Measurements from ENCODE around the gene DOLPP1. TPM values are rescaled to one million over a fixed set of nuclear protein-coding genes. Genes with fewer than 3 reads are reported as not detected.

DOLPP1 gene
- total and polyA plus RNA-seq, 4 donors: 7.0 to 17.6 (median 10.0) TPM

DNA sequence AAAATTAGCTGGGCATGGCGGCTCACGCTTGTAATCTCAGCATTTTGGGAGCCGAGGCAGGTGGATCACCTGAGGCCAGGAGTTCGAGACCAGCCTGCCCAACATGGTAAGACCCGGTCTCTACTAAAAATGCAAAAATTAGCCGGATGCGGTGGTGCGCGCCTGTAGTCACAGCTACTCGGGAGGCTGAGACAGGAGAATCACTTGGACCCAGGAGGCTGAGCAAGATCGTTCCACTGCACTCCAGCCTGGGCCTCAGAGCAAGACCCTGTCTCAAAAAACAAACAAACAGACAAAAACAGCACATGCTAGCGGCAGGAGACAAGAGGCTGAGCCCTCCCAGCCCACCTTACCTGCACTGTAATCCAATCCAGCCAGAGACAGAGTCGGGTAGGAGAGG is 1.1 kb upstream of the DOLPP1 start:
- H3K4me1 ChIP-seq (ENCODE audit: control insufficient read depth in 5 of 5, insufficient read depth in 5 of 5, low read length in 5 of 5): peaks cover 0 to 14% (median 5%) of the 10 kb centered on the region in 5 donors
- DNase-seq (no peak), ATAC-seq (ENCODE audit: insufficient read depth, low FRiP score) (no peak)
- TF ChIP-seq, protein P1, sequence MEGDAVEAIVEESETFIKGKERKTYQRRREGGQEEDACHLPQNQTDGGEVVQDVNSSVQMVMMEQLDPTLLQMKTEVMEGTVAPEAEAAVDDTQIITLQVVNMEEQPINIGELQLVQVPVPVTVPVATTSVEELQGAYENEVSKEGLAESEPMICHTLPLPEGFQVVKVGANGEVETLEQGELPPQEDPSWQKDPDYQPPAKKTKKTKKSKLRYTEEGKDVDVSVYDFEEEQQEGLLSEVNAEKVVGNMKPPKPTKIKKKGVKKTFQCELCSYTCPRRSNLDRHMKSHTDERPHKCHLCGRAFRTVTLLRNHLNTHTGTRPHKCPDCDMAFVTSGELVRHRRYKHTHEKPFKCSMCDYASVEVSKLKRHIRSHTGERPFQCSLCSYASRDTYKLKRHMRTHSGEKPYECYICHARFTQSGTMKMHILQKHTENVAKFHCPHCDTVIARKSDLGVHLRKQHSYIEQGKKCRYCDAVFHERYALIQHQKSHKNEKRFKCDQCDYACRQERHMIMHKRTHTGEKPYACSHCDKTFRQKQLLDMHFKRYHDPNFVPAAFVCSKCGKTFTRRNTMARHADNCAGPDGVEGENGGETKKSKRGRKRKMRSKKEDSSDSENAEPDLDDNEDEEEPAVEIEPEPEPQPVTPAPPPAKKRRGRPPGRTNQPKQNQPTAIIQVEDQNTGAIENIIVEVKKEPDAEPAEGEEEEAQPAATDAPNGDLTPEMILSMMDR (IDR thresholded peaks at IDR 0.05; ENCODE audit: control extremely low read depth, extremely low read depth): no peak
- H3K4me3 ChIP-seq: no peak overlapping the region
- WGBS, 2 donors: 85 to 91% methylated on average over 13 of the region's 13 CpGs
- peaks cover 0 to 3% (median 1%) of the 10 kb centered on the region in 4 donors for H3K36me3 ChIP-seq (ENCODE audit: control insufficient read depth in 4 of 4, insufficient read depth in 4 of 4, low read length in 4 of 4)
- H3K27ac ChIP-seq (ENCODE audit: low read depth in 1 of 2, low read length in 1 of 2): no peak overlapping the region
- no peaks in the 10 kb centered on the region for H3K27me3 ChIP-seq (ENCODE audit: control insufficient read depth in 3 of 3, insufficient read depth in 3 of 3, low read length in 2 of 3)
- H3K9me3 ChIP-seq (ENCODE audit: control insufficient read depth in 4 of 4, insufficient read depth in 3 of 4, low read length in 3 of 4): no peaks in the 10 kb centered on the region
- H3K9ac ChIP-seq (ENCODE audit: insufficient read depth in 1 of 2, low read length in 2 of 2): peak overlapping the region in 1 of 2 donors; percentile 38

DNA sequence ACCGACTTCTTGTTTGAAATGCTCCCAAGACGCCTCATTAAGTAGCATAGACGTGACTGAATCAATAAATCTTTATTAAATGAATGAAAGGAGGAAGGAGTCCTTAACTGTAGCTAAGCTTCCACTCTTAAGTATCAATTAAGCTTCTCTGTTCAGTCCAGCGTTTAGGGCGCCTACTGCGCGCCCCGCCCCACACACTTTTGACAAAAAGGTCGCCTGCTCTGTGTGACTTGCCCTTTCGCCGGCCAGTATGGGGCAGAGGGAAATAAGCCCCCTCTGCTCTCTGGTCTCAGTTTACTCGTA is 662 bp upstream of the DOLPP1 start:
- peaks cover 0 to 14% (median 5%) of the 10 kb centered on the region in 5 donors for H3K4me1 ChIP-seq (ENCODE audit: control insufficient read depth in 5 of 5, insufficient read depth in 5 of 5, low read length in 5 of 5)

DNA sequence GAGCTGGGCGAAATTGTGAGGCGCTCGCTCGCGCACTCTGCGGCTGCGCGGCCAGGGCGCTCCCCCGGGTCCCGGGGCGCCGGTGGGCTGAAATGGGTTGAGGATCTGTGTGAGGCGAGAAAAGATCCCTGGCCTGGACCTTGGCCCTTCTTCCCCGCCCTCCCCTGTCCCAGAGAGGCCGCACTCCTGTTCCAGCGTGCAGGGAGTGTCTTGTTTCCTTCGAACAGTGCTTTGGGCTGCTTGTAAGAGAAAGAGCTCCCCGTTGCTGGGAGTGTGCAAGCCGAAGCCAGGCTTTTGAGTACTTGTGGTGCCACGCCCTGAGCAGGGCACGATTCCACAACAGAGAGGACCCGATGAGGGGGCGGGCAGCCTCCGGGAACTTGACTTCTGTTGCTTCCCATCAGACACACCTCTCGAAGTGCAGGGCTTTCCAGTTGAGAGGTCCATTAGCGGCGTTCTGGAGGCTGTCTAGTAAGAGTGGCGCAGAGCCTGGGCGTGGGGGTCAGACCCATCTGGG is 535 bp downstream of the DOLPP1 start:
- H3K9ac ChIP-seq (ENCODE audit: insufficient read depth in 1 of 2, low read length in 2 of 2): peak overlapping the region in 1 of 2 donors; percentile 42
- 2 to 4% methylated on average over 29 to 30 of the region's 30 CpGs for WGBS, 2 donors
- ATAC-seq (ENCODE audit: insufficient read depth, low FRiP score) (no peak), DNase-seq (no peak)
- peak overlapping the region; percentile 63 for H3K4me3 ChIP-seq
- H3K27ac ChIP-seq (ENCODE audit: low read depth in 1 of 2, low read length in 1 of 2): peak overlapping the region; percentile 55 to 67
- no peaks in the 10 kb centered on the region for H3K27me3 ChIP-seq (ENCODE audit: control insufficient read depth in 3 of 3, insufficient read depth in 3 of 3, low read length in 2 of 3)
- TF ChIP-seq, protein P1 (IDR thresholded peaks at IDR 0.05; ENCODE audit: control extremely low read depth, extremely low read depth): no peak
- peaks cover 0 to 19% (median 11%) of the 10 kb centered on the region in 4 donors for H3K36me3 ChIP-seq (ENCODE audit: control insufficient read depth in 4 of 4, insufficient read depth in 4 of 4, low read length in 4 of 4)
- H3K9me3 ChIP-seq (ENCODE audit: control insufficient read depth in 4 of 4, insufficient read depth in 3 of 4, low read length in 3 of 4): no peaks in the 10 kb centered on the region
- H3K4me1 ChIP-seq (ENCODE audit: control insufficient read depth in 5 of 5, insufficient read depth in 5 of 5, low read length in 5 of 5): peaks cover 0 to 14% (median 5%) of the 10 kb centered on the region in 5 donors

More for the DNA sequence above, 662 bp upstream of the DOLPP1 start:
- DNase-seq (peak in 1 of 3 donors; percentile 8), ATAC-seq (ENCODE audit: insufficient read depth, low FRiP score) (no peak)
- peak overlapping the region in 1 of 2 donors; percentile 55 for H3K27ac ChIP-seq (ENCODE audit: low read depth in 1 of 2, low read length in 1 of 2)
- H3K27me3 ChIP-seq (ENCODE audit: control insufficient read depth in 3 of 3, insufficient read depth in 3 of 3, low read length in 2 of 3): no peaks in the 10 kb centered on the region
- peak overlapping the region in 1 of 2 donors; percentile 38 for H3K9ac ChIP-seq (ENCODE audit: insufficient read depth in 1 of 2, low read length in 2 of 2)
- TF ChIP-seq, protein P1 (IDR thresholded peaks at IDR 0.05; ENCODE audit: control extremely low read depth, extremely low read depth): no peak
- no peaks in the 10 kb centered on the region for H3K9me3 ChIP-seq (ENCODE audit: control insufficient read depth in 4 of 4, insufficient read depth in 3 of 4, low read length in 3 of 4)
- H3K4me3 ChIP-seq: peak overlapping the region; percentile 45
- WGBS, 2 donors: 4% methylated on average over 12 of the region's 12 CpGs
- peaks cover 0 to 7% (median 4%) of the 10 kb centered on the region in 4 donors for H3K36me3 ChIP-seq (ENCODE audit: control insufficient read depth in 4 of 4, insufficient read depth in 4 of 4, low read length in 4 of 4)

DNA sequence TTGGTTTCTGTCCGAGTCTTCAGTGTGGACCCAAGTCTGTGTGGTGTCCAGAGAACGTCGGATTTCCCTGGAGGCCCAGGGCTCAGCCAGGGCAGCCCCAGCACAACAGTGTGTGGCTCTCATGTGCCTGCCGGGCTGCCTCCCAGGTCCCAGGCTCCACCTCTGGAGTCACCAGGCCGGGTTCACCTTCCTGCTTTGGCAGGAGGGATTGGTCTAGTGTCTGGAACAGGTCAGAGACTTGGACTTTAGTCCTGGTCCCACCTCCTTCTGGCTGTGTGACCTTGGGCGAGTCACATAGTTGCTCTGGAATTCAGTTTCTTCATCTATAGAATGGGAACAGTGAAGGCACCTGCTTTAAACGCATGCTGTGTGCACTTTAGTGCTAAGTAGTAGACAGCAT is 3.2 kb downstream of the DOLPP1 start:
- Histone ChIP-seq H3K4me1 (ENCODE audit: control insufficient read depth in 5 of 5, insufficient read depth in 5 of 5, low read length in 5 of 5) (peaks cover 0 to 14% (median 5%) of the 10 kb centered on the region in 5 donors), H3K36me3 (ENCODE audit: control insufficient read depth in 4 of 4, insufficient read depth in 4 of 4, low read length in 4 of 4) (peaks cover 1 to 38% (median 14%) of the 10 kb centered on the region in 4 donors), H3K9me3 (ENCODE audit: control insufficient read depth in 4 of 4, insufficient read depth in 3 of 4, low read length in 3 of 4) (no peaks in the 10 kb centered on the region), H3K9ac (ENCODE audit: insufficient read depth in 1 of 2, low read length in 2 of 2) (no peak overlapping the region), H3K27ac (ENCODE audit: low read depth in 1 of 2, low read length in 1 of 2) (no peak overlapping the region), H3K4me3 (no peak overlapping the region), H3K27me3 (ENCODE audit: control insufficient read depth in 3 of 3, insufficient read depth in 3 of 3, low read length in 2 of 3) (no peaks in the 10 kb centered on the region)
- no peak for DNase-seq
- no peak for ATAC-seq (ENCODE audit: insufficient read depth, low FRiP score)
- TF ChIP-seq, protein P1 (IDR thresholded peaks at IDR 0.05; ENCODE audit: control extremely low read depth, extremely low read depth): no peak
- WGBS, 2 donors: 90 to 95% methylated on average over 7 of the region's 7 CpGs
